ENCODE measurements around the gene JCAD. TPM values are rescaled to one million over a fixed set of nuclear protein-coding genes. Genes with fewer than 3 reads are reported as not detected.

Gene JCAD
- total RNA-seq, 1 experiment from 2014 or later: 0.77 TPM

DNA sequence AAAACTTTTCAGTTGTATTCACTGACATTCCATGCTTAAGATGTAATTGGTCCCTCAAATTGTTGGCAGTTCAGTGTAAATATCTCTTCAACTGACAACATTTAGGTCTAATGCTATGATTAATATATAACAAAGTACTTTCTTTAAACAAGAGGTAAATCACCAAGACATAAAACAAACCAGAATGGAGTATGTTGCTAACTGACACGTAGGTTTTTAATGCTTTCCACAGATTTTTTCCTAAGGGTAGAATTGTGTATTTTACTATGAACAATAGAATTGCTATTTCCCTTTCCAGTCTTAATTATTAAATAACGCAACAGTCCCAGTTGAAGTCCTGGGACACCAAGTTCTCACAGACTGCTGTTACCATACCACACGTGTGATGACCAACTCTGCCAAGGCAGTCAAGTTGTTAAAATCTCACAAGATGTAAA is 4.1 kb downstream of the JCAD start:
- H3K27me3 ChIP-seq (ENCODE audit: insufficient read depth, low read length): no peaks in the 10 kb centered on the region; the same call in 1 of the 2 replicates

More for the DNA sequence above, 4.1 kb downstream of the JCAD start:
- Histone ChIP-seq H3K9ac (ENCODE audit: extremely low read depth, insufficient read length, low read length) (no peak overlapping the region), H4K5ac (ENCODE audit: insufficient read length, low read depth, low read length) (no peak overlapping the region), H3K23ac (ENCODE audit: insufficient read length, low read depth, low read length) (no peak overlapping the region), H2BK120ac (ENCODE audit: low read depth, low read length, poor library complexity, severe bottlenecking) (no peak overlapping the region), H2AK5ac (ENCODE audit: insufficient read length, low read length) (no peak overlapping the region), H2BK20ac (ENCODE audit: low read depth, low read length, poor library complexity, severe bottlenecking) (no peak overlapping the region), H2AFZ (ENCODE audit: low read length) (no peak overlapping the region), H3K4me2 (ENCODE audit: insufficient read depth, insufficient read length, low read length) (no peak overlapping the region), H3K4me1 (ENCODE audit: insufficient read depth, low read length) (no peaks in the 10 kb centered on the region; the same call in 1 of the 2 replicates), H4K8ac (replicated peaks; ENCODE audit: insufficient read length, low read depth, low read length) (no peak overlapping the region), H3T11ph (ENCODE audit: low read length) (no peak overlapping the region), H2BK15ac (ENCODE audit: low read depth, low read length) (no peak overlapping the region), H3K79me1 (ENCODE audit: insufficient read depth, low read depth, low read length, poor library complexity, severe bottlenecking) (no peaks in the 10 kb centered on the region), H4K91ac (ENCODE audit: insufficient read length, low read depth, low read length) (no peak overlapping the region), H2BK12ac (ENCODE audit: insufficient read length, low read depth, low read length) (no peak overlapping the region), H3K79me2 (ENCODE audit: insufficient read depth, low read length) (no peaks in the 10 kb centered on the region), H3K18ac (ENCODE audit: insufficient read length, low read depth, low read length) (no peak overlapping the region), H3K56ac (ENCODE audit: insufficient read length, low read depth, low read length) (no peak overlapping the region), H3K4ac (ENCODE audit: low read depth, low read length) (no peak overlapping the region), H3K9me3 (ENCODE audit: control insufficient read depth, low read depth, low read length) (no peaks in the 10 kb centered on the region), H3K27ac (ENCODE audit: insufficient read length, low read depth, low read length) (no peak overlapping the region), H4K20me1 (ENCODE audit: control insufficient read depth, insufficient read depth, insufficient read length) (no peaks in the 10 kb centered on the region), H3K14ac (ENCODE audit: insufficient read depth, low read length) (no peak overlapping the region), H3K23me2 (ENCODE audit: insufficient read length, low read depth, low read length, poor library complexity, severe bottlenecking) (peaks cover 9% of the 10 kb centered on the region), H2BK5ac (ENCODE audit: insufficient read length, low read length) (no peak overlapping the region)
- TF ChIP-seq CTCF (conservative IDR thresholded peaks at IDR 0.05): no peak
- Mint-ChIP-seq H3K27ac (no peak overlapping the region; a peak in 1 of 7 replicates), H3K36me3 (ENCODE audit: insufficient read depth in 1 of 3, low read depth in 3 of 3) (no peaks in the 10 kb centered on the region), H3K4me3 (no peak overlapping the region), H3K4me1 (peaks cover 36 to 43% of the 10 kb centered on the region in 2 experiments), H3K27me3 (ENCODE audit: low read depth) (peaks cover 27% of the 10 kb centered on the region), H3K9me3 (no peaks in the 10 kb centered on the region; a peak in 2 of 5 replicates)
- no peak for DNase-seq
- no CpG with 5 or more reads among the region's 3 CpGs for WGBS (ENCODE audit: extremely low coverage, insufficient read length, low lambda C conversion rate)
